ENCODE measurements around the gene FDXR.

DNA sequence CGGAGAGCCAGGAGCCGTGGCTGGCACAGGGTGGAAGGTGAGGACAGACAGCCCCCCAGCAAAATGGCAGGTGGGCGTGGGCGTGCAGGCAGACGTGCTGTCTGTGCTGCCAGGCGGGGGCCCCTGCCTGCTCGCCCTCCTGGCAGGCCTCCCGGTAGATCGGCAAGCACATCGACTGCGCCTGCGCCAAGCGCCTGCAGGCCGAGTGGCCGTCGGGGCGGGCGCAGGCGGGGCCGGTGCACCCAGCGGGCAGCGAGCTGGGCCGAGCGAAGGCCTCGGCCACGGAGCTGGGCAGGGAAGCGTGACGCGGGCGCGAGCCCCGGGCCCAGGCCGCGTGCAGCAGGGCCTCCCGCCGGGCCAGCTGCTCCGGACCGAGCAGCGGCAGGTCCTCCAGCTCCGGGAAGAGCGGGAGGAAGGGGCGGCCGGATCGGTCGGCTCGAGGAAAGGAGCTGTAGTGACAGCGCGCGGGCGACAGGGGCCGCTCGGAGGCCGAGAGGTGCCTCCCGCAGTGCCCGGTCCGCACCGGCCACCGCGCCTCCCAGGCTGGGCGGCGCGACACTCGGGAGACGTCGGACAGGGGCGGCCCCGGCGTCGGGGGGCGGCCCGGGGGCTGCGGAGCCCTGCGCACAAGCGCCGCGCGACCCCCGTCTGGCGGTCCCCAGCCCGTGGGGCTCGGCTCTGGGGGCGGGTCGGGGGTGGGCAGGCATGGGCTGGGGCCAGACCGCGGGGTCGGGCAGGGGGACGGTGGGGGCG lies 30.0 kb downstream of the FDXR start:
- TF ChIP-seq BHLHE40 (IDR thresholded peaks at IDR 0.05; ENCODE audit: borderline replicate concordance): no peak
- TF ChIP-seq ZNF384 (IDR thresholded peaks at IDR 0.05): no peak
- TF ChIP-seq HDGF (IDR thresholded peaks at IDR 0.05; ENCODE audit: borderline replicate concordance): no peak
- TF ChIP-seq FOXK2 (IDR thresholded peaks at IDR 0.05): no peak
- no peak for TF ChIP-seq FOXM1 (IDR thresholded peaks at IDR 0.05; ENCODE audit: borderline replicate concordance)
- TF ChIP-seq CTBP1 (IDR thresholded peaks at IDR 0.05; ENCODE audit: borderline replicate concordance): no peak
- TF ChIP-seq L3MBTL2 (conservative IDR thresholded peaks at IDR 0.05): no peak
- no peak for TF ChIP-seq SP1 (IDR thresholded peaks at IDR 0.05)
- TF ChIP-seq ARNT (IDR thresholded peaks at IDR 0.05): no peak
- no peak for TF ChIP-seq SUZ12 (IDR thresholded peaks at IDR 0.05)
- no peak for TF ChIP-seq TARDBP (IDR thresholded peaks at IDR 0.05)
- TF ChIP-seq FOXA1 (IDR thresholded peaks at IDR 0.05): no peak
